ENCODE data around the gene SSR4.

Gene SSR4

GRCh38 chrX:153797415-153798015 lies 3.0 kb downstream of the SSR4 start:
- Histone ChIP-seq H3K9me3 (ENCODE audit: control insufficient read depth in 1 of 2, low read length in 2 of 2) (no peaks in the 10 kb centered on the region), H3K27ac (ENCODE audit: low read depth, low read length) (no peak overlapping the region), H3K9ac (ENCODE audit: low read depth in 1 of 2, low read length in 2 of 2) (no peak overlapping the region), H3K36me3 (ENCODE audit: control insufficient read depth in 1 of 2, insufficient read depth in 2 of 2, low read length in 2 of 2) (peaks cover 0 to 21% of the 10 kb centered on the region in 2 donors), H3K27me3 (ENCODE audit: control insufficient read depth in 1 of 2, insufficient read depth in 2 of 2, low read length in 2 of 2) (no peaks in the 10 kb centered on the region), H3K4me1 (ENCODE audit: control insufficient read depth in 1 of 2, insufficient read depth in 2 of 2, low read length in 2 of 2) (peaks cover 18% of the 10 kb centered on the region in 2 donors), H3K4me3 (ENCODE audit: low read depth in 1 of 2, low read length in 2 of 2) (no peak overlapping the region)

GRCh38 chrX:153799326-153799725 lies 4.9 kb downstream of the SSR4 start:
- Histone ChIP-seq H3K4me3 (ENCODE audit: low read depth in 1 of 2, low read length in 2 of 2) (no peak overlapping the region), H3K4me1 (ENCODE audit: control insufficient read depth in 1 of 2, insufficient read depth in 2 of 2, low read length in 2 of 2) (peaks cover 8 to 10% of the 10 kb centered on the region in 2 donors), H3K9ac (ENCODE audit: low read depth in 1 of 2, low read length in 2 of 2) (no peak overlapping the region), H3K36me3 (ENCODE audit: control insufficient read depth in 1 of 2, insufficient read depth in 2 of 2, low read length in 2 of 2) (peaks cover 0 to 21% of the 10 kb centered on the region in 2 donors), H3K27me3 (ENCODE audit: control insufficient read depth in 1 of 2, insufficient read depth in 2 of 2, low read length in 2 of 2) (no peaks in the 10 kb centered on the region), H3K9me3 (ENCODE audit: control insufficient read depth in 1 of 2, low read length in 2 of 2) (no peaks in the 10 kb centered on the region), H3K27ac (ENCODE audit: low read depth, low read length) (no peak overlapping the region)

- H3K27me3 ChIP-seq (ENCODE audit: control insufficient read depth in 1 of 2, insufficient read depth in 2 of 2, low read length in 2 of 2) = no peaks in the 10 kb centered on the region
- peaks cover 8 to 10% of the 10 kb centered on the region in 2 donors for H3K4me1 ChIP-seq (ENCODE audit: control insufficient read depth in 1 of 2, insufficient read depth in 2 of 2, low read length in 2 of 2)
- H3K4me3 ChIP-seq (ENCODE audit: low read depth in 1 of 2, low read length in 2 of 2) = no peak overlapping the region
- no peak overlapping the region for H3K9ac ChIP-seq (ENCODE audit: low read depth in 1 of 2, low read length in 2 of 2)
- H3K27ac ChIP-seq (ENCODE audit: low read depth, low read length) = no peak overlapping the region
- no peaks in the 10 kb centered on the region for H3K9me3 ChIP-seq (ENCODE audit: control insufficient read depth in 1 of 2, low read length in 2 of 2)
- H3K36me3 ChIP-seq (ENCODE audit: control insufficient read depth in 1 of 2, insufficient read depth in 2 of 2, low read length in 2 of 2) = peaks cover 0 to 21% of the 10 kb centered on the region in 2 donors
Measured at GRCh38 chrX:153800177-153800722, 5.8 kb downstream of the SSR4 start.

GRCh38 chrX:153800746-153801145 lies 6.3 kb downstream of the SSR4 start:
- H3K4me3 ChIP-seq (ENCODE audit: low read depth in 1 of 2, low read length in 2 of 2) = no peak overlapping the region
- H3K27me3 ChIP-seq (ENCODE audit: control insufficient read depth in 1 of 2, insufficient read depth in 2 of 2, low read length in 2 of 2) = no peaks in the 10 kb centered on the region
- no peak overlapping the region for H3K27ac ChIP-seq (ENCODE audit: low read depth, low read length)
- no peak overlapping the region for H3K9ac ChIP-seq (ENCODE audit: low read depth in 1 of 2, low read length in 2 of 2)
- H3K36me3 ChIP-seq (ENCODE audit: control insufficient read depth in 1 of 2, insufficient read depth in 2 of 2, low read length in 2 of 2) = peaks cover 0 to 21% of the 10 kb centered on the region in 2 donors
- no peaks in the 10 kb centered on the region for H3K9me3 ChIP-seq (ENCODE audit: control insufficient read depth in 1 of 2, low read length in 2 of 2)
- H3K4me1 ChIP-seq (ENCODE audit: control insufficient read depth in 1 of 2, insufficient read depth in 2 of 2, low read length in 2 of 2) = peaks cover 5 to 6% of the 10 kb centered on the region in 2 donors

DNA sequence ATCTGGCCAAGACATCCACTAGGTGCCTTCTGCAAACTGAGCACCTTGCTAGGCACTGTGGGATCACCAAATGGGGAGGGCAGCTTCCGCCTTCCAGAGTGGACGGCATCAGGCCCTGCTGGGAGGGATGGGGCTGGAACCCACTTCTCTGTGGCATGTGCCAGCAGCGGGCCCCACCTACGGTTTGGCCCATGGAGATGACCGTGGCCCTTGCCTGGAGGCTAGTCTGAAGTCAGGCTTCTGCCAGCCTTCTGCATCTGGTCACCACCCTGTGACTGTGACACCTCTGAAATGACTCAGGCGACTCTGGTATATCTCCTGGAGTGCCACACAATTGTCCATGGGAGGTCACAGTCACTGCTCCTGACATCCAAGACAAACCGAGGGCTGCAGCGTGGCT lies 7.2 kb downstream of the SSR4 start:
- H3K9me3 ChIP-seq (ENCODE audit: control insufficient read depth in 1 of 2, low read length in 2 of 2) = no peaks in the 10 kb centered on the region
- no peaks in the 10 kb centered on the region for H3K27me3 ChIP-seq (ENCODE audit: control insufficient read depth in 1 of 2, insufficient read depth in 2 of 2, low read length in 2 of 2)
- H3K4me3 ChIP-seq (ENCODE audit: low read depth in 1 of 2, low read length in 2 of 2) = no peak overlapping the region
- no peaks in the 10 kb centered on the region for H3K4me1 ChIP-seq (ENCODE audit: control insufficient read depth in 1 of 2, insufficient read depth in 2 of 2, low read length in 2 of 2)
- H3K9ac ChIP-seq (ENCODE audit: low read depth in 1 of 2, low read length in 2 of 2) = no peak overlapping the region
- H3K36me3 ChIP-seq (ENCODE audit: control insufficient read depth in 1 of 2, insufficient read depth in 2 of 2, low read length in 2 of 2) = peaks cover 0 to 21% of the 10 kb centered on the region in 2 donors
- no peak overlapping the region for H3K27ac ChIP-seq (ENCODE audit: low read depth, low read length)

DNA sequence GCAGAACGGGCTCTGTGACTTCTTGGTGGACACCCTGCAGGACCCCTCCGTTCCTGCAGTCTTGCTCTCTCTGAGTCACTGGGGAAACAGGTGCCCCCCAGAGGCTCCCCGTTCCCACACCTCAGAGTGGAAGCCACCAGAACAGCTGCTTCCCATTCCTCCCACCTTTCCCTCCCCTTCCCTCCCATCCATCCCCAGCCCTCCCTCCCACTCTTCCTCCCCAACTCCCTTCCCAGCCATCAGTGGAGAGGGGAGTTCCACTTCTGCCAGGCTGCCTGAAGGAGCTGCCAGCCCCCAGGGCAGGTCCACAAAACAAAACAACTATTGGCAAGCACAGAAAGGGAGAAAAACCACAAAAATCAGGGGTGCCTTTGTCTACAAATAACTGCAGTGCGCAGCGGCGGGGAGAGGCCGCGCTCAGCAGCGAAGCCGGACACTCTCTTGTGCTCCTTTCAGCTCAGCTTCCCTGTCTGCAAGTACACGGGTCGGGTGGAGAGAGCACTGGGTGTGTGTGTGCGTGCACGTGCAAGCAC lies 8.1 kb downstream of the SSR4 start:
- no peaks in the 10 kb centered on the region for H3K9me3 ChIP-seq (ENCODE audit: control insufficient read depth in 1 of 2, low read length in 2 of 2)
- no peak overlapping the region for H3K4me3 ChIP-seq (ENCODE audit: low read depth in 1 of 2, low read length in 2 of 2)
- no peak overlapping the region for H3K27ac ChIP-seq (ENCODE audit: low read depth, low read length)
- no peaks in the 10 kb centered on the region for H3K27me3 ChIP-seq (ENCODE audit: control insufficient read depth in 1 of 2, insufficient read depth in 2 of 2, low read length in 2 of 2)
- H3K9ac ChIP-seq (ENCODE audit: low read depth in 1 of 2, low read length in 2 of 2) = no peak overlapping the region
- H3K36me3 ChIP-seq (ENCODE audit: control insufficient read depth in 1 of 2, insufficient read depth in 2 of 2, low read length in 2 of 2) = peaks cover 0 to 15% of the 10 kb centered on the region in 2 donors
- no peaks in the 10 kb centered on the region for H3K4me1 ChIP-seq (ENCODE audit: control insufficient read depth in 1 of 2, insufficient read depth in 2 of 2, low read length in 2 of 2)

DNA sequence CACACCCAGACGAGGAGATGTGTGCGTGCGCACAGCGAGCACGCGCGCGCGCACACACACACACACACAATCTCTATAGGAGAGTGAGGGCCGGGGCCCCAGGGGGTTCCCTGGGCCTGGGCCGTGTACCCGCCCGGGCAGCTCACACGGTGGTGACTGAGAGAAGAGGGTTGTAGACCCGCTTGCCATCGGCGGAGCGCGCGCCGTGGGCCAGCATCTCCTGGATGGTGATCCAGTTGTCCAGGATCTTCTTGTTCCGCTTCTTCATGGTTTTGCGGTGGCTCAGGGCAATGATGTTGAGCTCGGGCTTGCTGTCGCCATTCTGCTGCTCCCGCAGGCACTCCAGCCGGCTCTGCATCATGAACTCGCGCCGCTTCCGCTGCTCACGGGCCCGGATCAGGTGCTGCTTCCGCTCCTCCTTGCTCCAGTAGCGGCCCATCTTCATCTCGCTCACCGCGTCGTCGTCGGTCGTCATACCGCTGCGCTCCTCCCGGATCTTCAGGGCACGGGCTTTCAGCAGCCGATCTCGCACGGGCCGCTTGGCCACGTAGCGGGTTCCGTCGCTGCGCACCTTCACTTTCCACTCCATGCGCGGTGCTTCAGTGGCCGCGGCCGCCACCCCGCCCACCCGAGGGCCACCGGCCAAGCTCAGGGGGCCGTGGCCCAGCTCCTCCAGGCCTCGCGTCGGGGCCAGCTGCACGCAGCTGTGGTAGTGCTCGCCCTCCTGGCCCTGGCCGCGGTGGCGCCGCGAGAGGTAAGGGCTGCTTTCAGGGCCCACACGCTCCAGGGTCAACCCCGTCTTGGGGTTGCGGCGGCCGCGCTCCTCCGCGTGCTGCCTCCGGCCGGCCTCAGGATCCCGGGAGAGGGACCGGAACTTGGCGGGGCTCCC lies 9.0 kb downstream of the SSR4 start:
- Histone ChIP-seq H3K27ac (ENCODE audit: low read depth, low read length) (no peak overlapping the region), H3K4me3 (ENCODE audit: low read depth in 1 of 2, low read length in 2 of 2) (no peak overlapping the region), H3K36me3 (ENCODE audit: control insufficient read depth in 1 of 2, insufficient read depth in 2 of 2, low read length in 2 of 2) (peaks cover 0 to 7% of the 10 kb centered on the region in 2 donors), H3K9ac (ENCODE audit: low read depth in 1 of 2, low read length in 2 of 2) (no peak overlapping the region), H3K4me1 (ENCODE audit: control insufficient read depth in 1 of 2, insufficient read depth in 2 of 2, low read length in 2 of 2) (no peaks in the 10 kb centered on the region), H3K9me3 (ENCODE audit: control insufficient read depth in 1 of 2, low read length in 2 of 2) (no peaks in the 10 kb centered on the region), H3K27me3 (ENCODE audit: control insufficient read depth in 1 of 2, insufficient read depth in 2 of 2, low read length in 2 of 2) (no peaks in the 10 kb centered on the region)

- Histone ChIP-seq H3K9ac (ENCODE audit: low read depth in 1 of 2, low read length in 2 of 2) (no peak overlapping the region), H3K36me3 (ENCODE audit: control insufficient read depth in 1 of 2, insufficient read depth in 2 of 2, low read length in 2 of 2) (peaks cover 0 to 3% of the 10 kb centered on the region in 2 donors), H3K9me3 (ENCODE audit: control insufficient read depth in 1 of 2, low read length in 2 of 2) (no peaks in the 10 kb centered on the region), H3K4me1 (ENCODE audit: control insufficient read depth in 1 of 2, insufficient read depth in 2 of 2, low read length in 2 of 2) (no peaks in the 10 kb centered on the region), H3K27ac (ENCODE audit: low read depth, low read length) (no peak overlapping the region), H3K4me3 (ENCODE audit: low read depth in 1 of 2, low read length in 2 of 2) (no peak overlapping the region), H3K27me3 (ENCODE audit: control insufficient read depth in 1 of 2, insufficient read depth in 2 of 2, low read length in 2 of 2) (no peaks in the 10 kb centered on the region)
Measured at GRCh38 chrX:153804100-153804595, 9.7 kb downstream of the SSR4 start.

DNA sequence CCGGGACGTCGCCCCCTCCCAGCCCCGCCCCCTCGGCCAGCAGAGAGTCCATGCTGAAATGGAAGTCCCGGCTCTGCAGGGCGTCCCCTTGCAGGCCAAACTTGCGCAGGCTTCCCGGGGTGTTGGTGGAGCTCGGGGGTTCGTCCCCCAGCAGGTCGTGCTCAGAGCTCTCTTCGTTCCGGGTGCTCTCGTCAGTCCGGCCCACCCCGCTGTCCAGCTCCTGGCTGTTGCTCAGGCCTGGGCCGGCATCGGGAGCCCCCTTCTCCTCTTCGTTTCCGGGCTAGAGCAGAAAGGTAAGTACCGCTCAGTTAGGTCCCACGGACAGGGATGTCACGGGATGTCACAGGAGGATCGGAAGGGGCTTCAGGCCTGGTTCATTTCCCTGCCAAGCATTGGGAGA lies 10.2 kb downstream of the SSR4 start:
- Histone ChIP-seq H3K36me3 (ENCODE audit: control insufficient read depth in 1 of 2, insufficient read depth in 2 of 2, low read length in 2 of 2) (no peaks in the 10 kb centered on the region), H3K4me3 (ENCODE audit: low read depth in 1 of 2, low read length in 2 of 2) (no peak overlapping the region), H3K4me1 (ENCODE audit: control insufficient read depth in 1 of 2, insufficient read depth in 2 of 2, low read length in 2 of 2) (no peaks in the 10 kb centered on the region), H3K9me3 (ENCODE audit: control insufficient read depth in 1 of 2, low read length in 2 of 2) (no peaks in the 10 kb centered on the region), H3K9ac (ENCODE audit: low read depth in 1 of 2, low read length in 2 of 2) (no peak overlapping the region), H3K27me3 (ENCODE audit: control insufficient read depth in 1 of 2, insufficient read depth in 2 of 2, low read length in 2 of 2) (no peaks in the 10 kb centered on the region), H3K27ac (ENCODE audit: low read depth, low read length) (no peak overlapping the region)

GRCh38 chrX:153805436-153805835 lies 11.0 kb downstream of the SSR4 start:
- Histone ChIP-seq H3K9ac (ENCODE audit: low read depth in 1 of 2, low read length in 2 of 2) (no peak overlapping the region), H3K4me1 (ENCODE audit: control insufficient read depth in 1 of 2, insufficient read depth in 2 of 2, low read length in 2 of 2) (no peaks in the 10 kb centered on the region), H3K36me3 (ENCODE audit: control insufficient read depth in 1 of 2, insufficient read depth in 2 of 2, low read length in 2 of 2) (no peaks in the 10 kb centered on the region), H3K27ac (ENCODE audit: low read depth, low read length) (no peak overlapping the region), H3K27me3 (ENCODE audit: control insufficient read depth in 1 of 2, insufficient read depth in 2 of 2, low read length in 2 of 2) (no peaks in the 10 kb centered on the region), H3K4me3 (ENCODE audit: low read depth in 1 of 2, low read length in 2 of 2) (no peak overlapping the region), H3K9me3 (ENCODE audit: control insufficient read depth in 1 of 2, low read length in 2 of 2) (no peaks in the 10 kb centered on the region)
